PC-9 (cell line): ENCODE measurements around the gene NAT9.

Experiments
- CTCF ChIP-seq: fragments of 200-600 bp; sonication (generic); conservative IDR thresholded peaks from 2 replicates; pipeline ENCODE4 v1.6.1; 2017; ENCODE audit warnings: mixed run types, antibody characterized with exemption, mild to moderate bottlenecking, moderate library complexity
- EZH2 ChIP-seq: fragments of 200-600 bp; sonication (generic); IDR thresholded peaks from 2 replicates; pipeline ENCODE4 v1.8.0; 2017; ENCODE audit warnings: antibody characterized with exemption, low read depth

GRCh38 chr17:74734256-74734655 lies 41.9 kb downstream of the NAT9 start:
- TF ChIP-seq CTCF = no peak
- no peak for TF ChIP-seq EZH2
